Neural cell (in vitro differentiated cells): ENCODE results near the gene RBM14. TPM values are rescaled to one million over a fixed set of nuclear protein-coding genes. Genes with fewer than 3 reads are reported as not detected.
"Not testable (repeated sequence)": the region's sequence is repeated elsewhere in the genome, so short reads cannot be mapped to it uniquely, and the experiment has no call there.

Experiments used
- H2AFZ ChIP-seq: fragments of 200-600, 300-800 bp; sonication (generic), shearing (Covaris generic); 2 replicates; pipeline ENCODE4 v1.6.0; 2014; ENCODE audit warnings: low read depth, mild to moderate bottlenecking, antibody characterized with exemption, low read length, moderate library complexity
- H3F3A ChIP-seq: fragments of 200-600 bp; shearing (Covaris generic); 2 replicates; pipeline ENCODE4 v1.6.1; 2016; ENCODE audit warnings: mild to moderate bottlenecking, moderate library complexity, mixed read lengths, antibody characterized with exemption, low read length; ENCODE audit not compliant: insufficient read depth, poor library complexity, severe bottlenecking
- H3K27ac ChIP-seq: fragments of 200-600, 300-800 bp; sonication (generic), shearing (Covaris generic); 2 replicates; pipeline ENCODE4 v1.5.1; 2014; ENCODE audit warnings: mild to moderate bottlenecking, low read length, moderate library complexity
- H3K27me3 ChIP-seq: fragments of 300-800, 200-600 bp; sonication (generic), shearing (Covaris generic); 2 replicates; pipeline ENCODE4 v1.6.0; 2014; ENCODE audit warnings: mild to moderate bottlenecking, low read depth, low read length, moderate library complexity; ENCODE audit not compliant: insufficient read depth
- H3K36me3 ChIP-seq: fragments of 300-800, 200-600 bp; sonication (generic), shearing (Covaris generic); 2 replicates; pipeline ENCODE4 v1.5.1; 2014; ENCODE audit warnings: mild to moderate bottlenecking, antibody characterized with exemption, low read length, moderate library complexity; ENCODE audit not compliant: insufficient read depth
- H3K4me2 ChIP-seq: fragments of 300-800, 200-600 bp; sonication (generic), shearing (Covaris generic); 2 replicates; pipeline ENCODE4 v1.6.0; 2014; ENCODE audit warnings: mild to moderate bottlenecking, low read length
- H3K4me3 ChIP-seq: fragments of 300-800, 200-600 bp; sonication (generic), shearing (Covaris generic); 2 replicates; pipeline ENCODE4 v1.5.1; 2014; ENCODE audit warnings: mild to moderate bottlenecking, low read length, moderate library complexity
- H3K79me2 ChIP-seq: fragments of 200-600 bp; shearing (Covaris generic); replicated peaks from 2 replicates; pipeline ENCODE4 v1.6.0; 2014; ENCODE audit warnings: mild to moderate bottlenecking, low read length, moderate library complexity; ENCODE audit not compliant: insufficient read depth
- H3K9ac ChIP-seq: fragments of 300-800, 200-600 bp; sonication (generic), shearing (Covaris generic); 2 replicates; pipeline ENCODE4 v1.6.1; 2016; ENCODE audit warnings: mild to moderate bottlenecking, low read length, mixed read lengths
- H3K9me2 ChIP-seq: fragments of 200-600 bp; shearing (Covaris generic); 2 replicates; pipeline ENCODE4 v1.6.1; 2016; ENCODE audit warnings: mild to moderate bottlenecking, low read length, mixed read lengths; ENCODE audit not compliant: insufficient read depth
- H3K9me3 ChIP-seq: fragments of 200-600, 300-800 bp; sonication (generic), shearing (Covaris generic); 2 replicates; pipeline ENCODE4 v1.6.1; 2016; ENCODE audit warnings: mild to moderate bottlenecking, mixed run types, low read length, moderate library complexity, mixed read lengths
- H4K20me1 ChIP-seq: fragments of 200-600 bp; shearing (Covaris generic); 2 replicates; pipeline ENCODE4 v1.6.1; 2016; ENCODE audit warnings: mild to moderate bottlenecking, mixed run types; ENCODE audit not compliant: insufficient read depth
- EZH2 ChIP-seq: fragments of 200-600, 300-800 bp; shearing (Covaris generic), sonication (generic); IDR thresholded peaks from 2 replicates; pipeline ENCODE4 v1.6.1; 2014; ENCODE audit warnings: antibody characterized with exemption, low read length, borderline replicate concordance, mild to moderate bottlenecking; ENCODE audit not compliant: insufficient read depth, poor library complexity, severe bottlenecking
- MXI1 ChIP-seq: fragments of 450-650 bp; conservative IDR thresholded peaks from 2 replicates; pipeline ENCODE4 v1.6.1; 2014; ENCODE audit warnings: antibody characterized with exemption, mild to moderate bottlenecking; ENCODE audit not compliant: poor library complexity, severe bottlenecking
- POLR2AphosphoS5 ChIP-seq: IDR thresholded peaks from 2 replicates; pipeline ENCODE4 v1.6.1; 2012
- SMC3 ChIP-seq: fragments of 450-650 bp; conservative IDR thresholded peaks from 2 replicates; pipeline ENCODE4 v1.6.1; 2014; ENCODE audit warnings: antibody characterized with exemption, mild to moderate bottlenecking, moderate library complexity; ENCODE audit not compliant: poor library complexity
- TAF1 ChIP-seq: IDR thresholded peaks from 2 replicates; pipeline ENCODE4 v1.6.1; 2012; ENCODE audit warnings: low read depth
- polyA plus RNA-seq: library from polyadenylated mRNA; depleted of rRNA; stranded (reverse); fragments of >200 nt; gene quantifications from 2 replicates; pipeline ENCODE4 v1.2.3, GENCODE V29; 2014
- TF ChIP-seq, protein P1 (sequence below): fragments of 450-650 bp; IDR thresholded peaks from 2 replicates; pipeline ENCODE4 v1.5.1; 2014; ENCODE audit warnings: antibody characterized with exemption, mild to moderate bottlenecking, moderate library complexity; ENCODE audit not compliant: poor library complexity, severe bottlenecking

RBM14 gene
- polyA plus RNA-seq, 1 donor from 2014 or later: 43.0 TPM

DNA sequence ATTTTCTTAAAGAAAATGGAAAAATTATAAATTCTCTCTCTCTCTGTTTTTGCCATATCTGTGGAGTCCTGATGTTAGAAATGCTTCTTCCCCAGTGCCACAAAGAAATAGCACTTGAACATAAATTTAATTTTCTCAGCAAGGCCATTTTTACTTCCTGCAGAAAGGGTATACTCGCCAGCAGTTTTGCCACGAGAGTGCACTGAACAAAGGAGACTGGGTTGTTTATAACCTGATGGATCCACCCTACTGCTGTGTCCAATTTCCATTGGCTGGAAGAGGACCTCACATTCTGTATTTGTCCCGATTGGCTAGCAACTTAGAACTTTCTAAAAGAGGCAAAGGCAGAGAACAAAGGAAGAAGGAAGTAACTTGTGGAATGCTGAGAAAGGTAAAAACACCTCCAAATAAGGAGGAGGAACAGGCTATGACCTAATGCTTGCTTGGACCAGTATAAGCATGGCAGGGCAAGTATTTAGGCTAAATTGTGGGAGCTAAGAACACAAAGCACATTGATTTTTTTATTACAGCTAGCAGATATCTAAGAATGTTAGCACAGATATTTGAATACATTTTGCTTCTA lies 33.8 kb upstream of the RBM14 start:
- not testable (repeated sequence) for H3K27ac ChIP-seq, H3K36me3 ChIP-seq, H3K27me3 ChIP-seq, H3K9me2 ChIP-seq, H3K79me2 ChIP-seq, H3K4me2 ChIP-seq, H2AFZ ChIP-seq, H4K20me1 ChIP-seq, H3K9ac ChIP-seq, H3K9me3 ChIP-seq, H3K4me3 ChIP-seq, H3F3A ChIP-seq

DNA sequence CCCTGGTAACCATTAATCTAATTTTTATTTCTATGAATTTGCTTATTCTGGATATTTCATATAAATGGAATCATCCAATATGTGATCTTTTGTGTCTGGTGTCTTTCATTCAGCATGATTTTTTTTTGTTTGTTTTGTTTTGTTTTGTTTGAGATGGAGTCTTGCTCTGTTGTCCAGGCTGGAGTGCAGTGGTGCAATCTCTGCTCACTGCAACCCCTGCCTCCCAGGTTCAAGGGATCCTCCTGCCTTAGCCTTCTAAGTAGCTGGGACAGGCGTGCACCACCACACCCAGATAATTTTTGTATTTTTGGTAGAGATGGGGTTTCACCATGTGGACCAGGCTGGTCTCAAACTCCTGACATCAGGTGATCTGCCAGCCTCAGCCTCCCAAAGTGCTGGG lies 31.0 kb upstream of the RBM14 start:
- not testable (repeated sequence) for H4K20me1 ChIP-seq, H3K9me2 ChIP-seq, H3K27me3 ChIP-seq, H3F3A ChIP-seq, H3K79me2 ChIP-seq, H3K9me3 ChIP-seq, H3K4me3 ChIP-seq, H3K4me2 ChIP-seq, H3K27ac ChIP-seq, H3K9ac ChIP-seq, H2AFZ ChIP-seq, H3K36me3 ChIP-seq

DNA sequence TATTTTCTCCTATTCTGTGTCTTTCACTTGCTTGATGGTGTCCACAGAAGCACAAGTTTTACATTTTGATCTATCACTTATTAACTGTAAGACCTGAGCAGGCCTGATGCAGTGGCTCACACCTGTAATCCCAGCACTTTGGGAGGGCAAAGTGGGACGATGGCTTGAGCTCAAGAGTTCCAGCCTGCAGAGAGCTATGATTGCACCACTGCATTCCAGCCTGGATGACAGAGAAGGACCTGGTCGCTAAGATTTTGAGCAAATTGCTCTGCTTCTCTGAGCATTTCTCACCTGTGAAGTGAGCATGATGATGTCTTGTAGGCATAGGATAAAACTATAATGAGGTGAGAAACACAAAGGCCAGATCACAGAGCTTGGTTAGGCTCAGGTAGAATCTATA lies 30.3 kb upstream of the RBM14 start:
- Histone ChIP-seq H2AFZ (no peak overlapping the region), H3F3A (no peaks in the 10 kb centered on the region), H3K9ac (no peak overlapping the region), H3K4me2 (no peak overlapping the region), H3K36me3 (no peaks in the 10 kb centered on the region), H3K79me2 (no peaks in the 10 kb centered on the region), H4K20me1 (no peaks in the 10 kb centered on the region), H3K9me3 (peaks cover 9% of the 10 kb centered on the region), H3K9me2 (no peaks in the 10 kb centered on the region), H3K27ac (no peak overlapping the region), H3K27me3 (no peaks in the 10 kb centered on the region), H3K4me3 (no peak overlapping the region)
- no peak for TF ChIP-seq POLR2AphosphoS5
- TF ChIP-seq EZH2: no peak
- no peak for TF ChIP-seq SMC3
- TF ChIP-seq, protein P1, sequence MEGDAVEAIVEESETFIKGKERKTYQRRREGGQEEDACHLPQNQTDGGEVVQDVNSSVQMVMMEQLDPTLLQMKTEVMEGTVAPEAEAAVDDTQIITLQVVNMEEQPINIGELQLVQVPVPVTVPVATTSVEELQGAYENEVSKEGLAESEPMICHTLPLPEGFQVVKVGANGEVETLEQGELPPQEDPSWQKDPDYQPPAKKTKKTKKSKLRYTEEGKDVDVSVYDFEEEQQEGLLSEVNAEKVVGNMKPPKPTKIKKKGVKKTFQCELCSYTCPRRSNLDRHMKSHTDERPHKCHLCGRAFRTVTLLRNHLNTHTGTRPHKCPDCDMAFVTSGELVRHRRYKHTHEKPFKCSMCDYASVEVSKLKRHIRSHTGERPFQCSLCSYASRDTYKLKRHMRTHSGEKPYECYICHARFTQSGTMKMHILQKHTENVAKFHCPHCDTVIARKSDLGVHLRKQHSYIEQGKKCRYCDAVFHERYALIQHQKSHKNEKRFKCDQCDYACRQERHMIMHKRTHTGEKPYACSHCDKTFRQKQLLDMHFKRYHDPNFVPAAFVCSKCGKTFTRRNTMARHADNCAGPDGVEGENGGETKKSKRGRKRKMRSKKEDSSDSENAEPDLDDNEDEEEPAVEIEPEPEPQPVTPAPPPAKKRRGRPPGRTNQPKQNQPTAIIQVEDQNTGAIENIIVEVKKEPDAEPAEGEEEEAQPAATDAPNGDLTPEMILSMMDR: no peak
- TF ChIP-seq TAF1: no peak
- TF ChIP-seq MXI1: no peak

DNA sequence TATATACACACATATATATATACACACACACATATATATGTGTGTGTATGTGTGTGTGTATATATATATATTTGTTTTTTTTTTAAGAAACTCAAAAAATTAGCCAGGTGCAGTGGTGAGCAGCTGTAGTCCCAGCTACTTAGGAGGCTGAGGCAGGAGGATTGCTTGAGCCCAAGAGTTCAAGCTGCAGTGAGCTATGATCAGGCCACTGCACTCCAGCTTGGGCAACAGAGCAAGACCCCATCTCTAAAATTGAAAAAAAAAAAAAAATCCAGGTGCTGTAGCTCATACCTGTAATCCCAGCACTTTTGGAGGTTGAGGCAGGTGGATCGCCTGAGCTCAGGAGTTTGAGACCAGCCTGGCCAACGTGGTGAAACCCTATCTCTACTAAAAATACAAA lies 27.1 kb upstream of the RBM14 start:
- H4K20me1 ChIP-seq, H3K27ac ChIP-seq, H3F3A ChIP-seq, H3K27me3 ChIP-seq, H3K9ac ChIP-seq, H3K4me3 ChIP-seq, H3K4me2 ChIP-seq, H3K36me3 ChIP-seq, H3K79me2 ChIP-seq, H2AFZ ChIP-seq, H3K9me2 ChIP-seq: not testable (repeated sequence)
- peaks cover 18% of the 10 kb centered on the region for H3K9me3 ChIP-seq
